Astrocyte (in vitro differentiated cells and primary cell): Measurements from ENCODE around the gene CD7.

Experiments used
- CTCF ChIP-seq: IDR thresholded peaks from 2 replicates; pipeline ENCODE4 v1.5.1; 2011; ENCODE audit warnings: low read depth, mild to moderate bottlenecking, inconsistent platforms, low read length, moderate library complexity; ENCODE audit not compliant: insufficient read depth
- EZH2 ChIP-seq: IDR thresholded peaks from 2 replicates; pipeline ENCODE4 v1.6.1; 2012; ENCODE audit warnings: mild to moderate bottlenecking, low read length, inconsistent platforms; ENCODE audit not compliant: insufficient read depth

DNA sequence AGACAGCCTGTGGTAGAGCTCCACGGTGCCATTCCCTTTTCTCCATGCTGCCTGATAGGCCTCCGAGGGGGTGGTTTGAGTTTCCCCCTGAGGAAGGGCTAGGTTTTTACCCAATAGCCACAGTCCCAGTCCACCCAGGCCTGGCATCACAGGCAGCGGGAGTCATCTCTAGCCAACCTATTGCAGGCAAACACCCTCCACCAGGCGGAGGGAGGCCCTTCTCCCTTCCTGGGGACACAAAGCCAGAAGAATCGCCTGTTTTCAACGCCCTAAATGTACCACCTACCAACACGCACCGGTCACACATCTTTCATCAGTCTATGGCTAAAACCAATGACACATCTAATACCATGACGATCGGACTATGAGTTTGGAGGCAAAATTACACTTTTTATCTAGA, 51.3 kb downstream of the CD7 start:
- TF ChIP-seq CTCF (no peak), EZH2 (no peak)
